MCF 10A (cell line): ENCODE measurements around the gene SMIM14. TPM values are rescaled to one million over a fixed set of nuclear protein-coding genes. Genes with fewer than 3 reads are reported as not detected.

Source experiments
- BruUV-seq: library from RNA; stranded (reverse); fragments of 400-500 nt; replicated peaks from 2 replicates; lab custom pipeline; 2021; lab: Mats Ljungman, UMichigan
- CTCF ChIA-PET: fragments of 300-600 bp; sonication (Branson Sonifier 250); formaldehyde crosslinking; extraction: SDS; loops from one replicate; lab custom pipeline; 2021; ENCODE audit warnings: antibody characterized with exemption, inconsistent platforms; lab: Yijun Ruan, JAX
- POLR2A ChIA-PET: fragments of 300-600, 350-650 bp; sonication (Branson Sonifier 250); formaldehyde crosslinking; extraction: SDS; loops from one replicate; lab custom pipeline; 2020; ENCODE audit warnings: antibody characterized with exemption, inconsistent platforms; lab: Yijun Ruan, JAX
- DNase-seq: peaks from one replicate; pipeline ENCODE4 v3.0.0-alpha.2; 2018; ENCODE audit not compliant: unreplicated experiment
- H3K27ac Mint-ChIP-seq: one replicate; pipeline ENCODE4 v1.8.0; 2022; ENCODE audit warnings: mild to moderate bottlenecking, low read depth, mixed read lengths; ENCODE audit not compliant: unreplicated experiment
- H3K27me3 Mint-ChIP-seq: one replicate; pipeline ENCODE4 v1.8.0; 2022; ENCODE audit warnings: mixed read lengths; ENCODE audit not compliant: insufficient read depth, unreplicated experiment
- H3K36me3 Mint-ChIP-seq: one replicate; pipeline ENCODE4 v1.8.0; 2022; ENCODE audit warnings: mild to moderate bottlenecking, moderate library complexity, mixed read lengths; ENCODE audit not compliant: insufficient read depth, unreplicated experiment
- H3K4me1 Mint-ChIP-seq: one replicate; pipeline ENCODE4 v1.8.0; 2022; ENCODE audit warnings: mixed read lengths; ENCODE audit not compliant: insufficient read depth, unreplicated experiment
- H3K4me3 Mint-ChIP-seq: one replicate; pipeline ENCODE4 v1.8.0; 2022; ENCODE audit warnings: mild to moderate bottlenecking, moderate library complexity, mixed read lengths; ENCODE audit not compliant: unreplicated experiment
- H3K9me3 Mint-ChIP-seq: one replicate; pipeline ENCODE4 v1.8.0; 2022; ENCODE audit warnings: mixed read lengths; ENCODE audit not compliant: unreplicated experiment
- intact Hi-C: fragments of 100-400 bp; cut with micrococcal nuclease; formaldehyde crosslinking; loops from 2 replicates; pipeline ENCODE4 v1.14.1; 2022
- total RNA-seq: library from RNA; stranded (reverse); gene quantifications from 2 replicates; pipeline ENCODE4 v1.2.3, GENCODE V29; 2022
- TF ChIP-seq, protein P1 (sequence below): fragments of 200-600 bp; IDR thresholded peaks from one replicate; pipeline ENCODE4 v1.8.0; 2022; ENCODE audit warnings: antibody characterized with exemption, mild to moderate bottlenecking; ENCODE audit not compliant: unreplicated experiment

SMIM14 gene
- total RNA-seq, 1 experiment from 2014 or later: 27.3 TPM

DNA sequence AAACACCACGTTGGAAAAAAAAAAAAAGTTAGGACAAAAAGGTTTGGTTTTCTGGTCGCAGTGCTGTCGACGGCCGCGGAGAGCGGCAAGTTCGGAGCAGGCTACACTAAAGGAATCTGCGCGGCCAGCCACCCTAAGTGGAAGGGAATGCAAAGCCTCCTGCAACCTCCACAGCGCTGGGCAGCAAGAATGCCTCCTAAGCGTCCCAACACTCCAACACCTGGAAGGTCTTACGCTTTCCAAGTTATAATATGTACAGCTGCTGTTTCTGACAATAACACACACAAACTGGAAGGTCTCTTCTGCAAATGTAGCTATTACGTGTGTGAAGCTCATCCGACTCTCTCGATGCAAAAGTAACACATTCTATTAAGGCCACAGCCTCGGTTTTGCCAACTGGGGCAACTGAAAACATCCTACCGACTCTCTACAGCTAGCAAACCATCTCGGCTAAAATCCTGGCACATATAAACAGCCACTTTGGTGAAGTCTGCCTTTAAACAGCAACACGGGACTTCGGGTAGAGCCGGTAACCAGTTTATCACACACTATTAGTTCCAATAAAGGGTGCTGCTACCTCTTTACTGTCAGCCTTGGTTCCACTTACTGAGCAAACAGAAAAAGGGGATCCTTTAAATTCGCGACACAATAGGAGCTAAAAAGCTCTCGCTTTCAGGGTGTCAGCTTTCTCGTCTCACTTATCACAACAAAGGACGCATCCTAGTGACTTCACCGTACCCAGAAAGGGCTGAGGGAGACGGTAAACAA, 895 bp downstream of the SMIM14 start:
- peaks cover 15% of the 10 kb centered on the region for H3K4me1 Mint-ChIP-seq
- intact Hi-C loops: loop anchor here (1.0 to 2.0 kb wide), 4 partner anchors 16 to 339 kb away; partner anchors contain the start of genes PDS5A and UGDH
- peak overlapping the region; percentile 87 for H3K4me3 Mint-ChIP-seq
- no peaks in the 10 kb centered on the region for H3K27me3 Mint-ChIP-seq
- peak overlapping the region; percentile 95 for H3K27ac Mint-ChIP-seq
- ChIA-PET CTCF (interaction anchor here (0.6 to 1.5 kb wide), 6 partner anchors 14 to 599 kb away, joined by 3 to 7 read pairs (median 4); no protein-coding TSS in a partner anchor), POLR2A (interaction anchor here (0.6 to 5.0 kb wide), 37 partner anchors 10 to 683 kb away, joined by 3 to 112 read pairs (median 5); partner anchors contain the start of genes LIAS, PDS5A, RFC1 and RPL9)
- TF ChIP-seq, protein P1, sequence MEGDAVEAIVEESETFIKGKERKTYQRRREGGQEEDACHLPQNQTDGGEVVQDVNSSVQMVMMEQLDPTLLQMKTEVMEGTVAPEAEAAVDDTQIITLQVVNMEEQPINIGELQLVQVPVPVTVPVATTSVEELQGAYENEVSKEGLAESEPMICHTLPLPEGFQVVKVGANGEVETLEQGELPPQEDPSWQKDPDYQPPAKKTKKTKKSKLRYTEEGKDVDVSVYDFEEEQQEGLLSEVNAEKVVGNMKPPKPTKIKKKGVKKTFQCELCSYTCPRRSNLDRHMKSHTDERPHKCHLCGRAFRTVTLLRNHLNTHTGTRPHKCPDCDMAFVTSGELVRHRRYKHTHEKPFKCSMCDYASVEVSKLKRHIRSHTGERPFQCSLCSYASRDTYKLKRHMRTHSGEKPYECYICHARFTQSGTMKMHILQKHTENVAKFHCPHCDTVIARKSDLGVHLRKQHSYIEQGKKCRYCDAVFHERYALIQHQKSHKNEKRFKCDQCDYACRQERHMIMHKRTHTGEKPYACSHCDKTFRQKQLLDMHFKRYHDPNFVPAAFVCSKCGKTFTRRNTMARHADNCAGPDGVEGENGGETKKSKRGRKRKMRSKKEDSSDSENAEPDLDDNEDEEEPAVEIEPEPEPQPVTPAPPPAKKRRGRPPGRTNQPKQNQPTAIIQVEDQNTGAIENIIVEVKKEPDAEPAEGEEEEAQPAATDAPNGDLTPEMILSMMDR: no peak
- peaks cover 10% of the 10 kb centered on the region for H3K36me3 Mint-ChIP-seq
- DNase-seq: peak; percentile 71
- H3K9me3 Mint-ChIP-seq: no peaks in the 10 kb centered on the region
- TSS peak; percentile 57 for BruUV-seq

DNA sequence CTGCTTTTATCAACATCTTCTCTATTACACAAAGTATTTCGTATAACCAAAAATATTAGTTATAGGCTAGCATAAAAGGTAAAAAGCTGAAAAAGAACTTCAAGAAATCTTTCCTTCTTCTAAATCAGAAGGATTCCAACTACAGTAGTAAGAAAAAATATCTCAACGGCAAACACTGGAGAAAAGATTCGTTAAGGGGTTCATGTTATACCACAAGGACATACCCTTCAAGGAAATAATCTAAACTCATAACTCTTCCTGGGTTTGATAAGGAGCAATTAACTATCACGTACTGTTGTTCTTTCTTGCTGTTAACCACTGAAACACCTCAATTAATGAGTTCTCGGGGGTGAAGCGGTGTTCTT, 1.5 kb downstream of the SMIM14 start:
- peak overlapping the region; percentile 87 for H3K4me3 Mint-ChIP-seq
- CTCF ChIA-PET: interaction anchor here (0.6 to 1.3 kb wide), 4 partner anchors 14 to 1114 kb away, joined by 3 to 4 read pairs (median 3); no protein-coding TSS in a partner anchor

DNA sequence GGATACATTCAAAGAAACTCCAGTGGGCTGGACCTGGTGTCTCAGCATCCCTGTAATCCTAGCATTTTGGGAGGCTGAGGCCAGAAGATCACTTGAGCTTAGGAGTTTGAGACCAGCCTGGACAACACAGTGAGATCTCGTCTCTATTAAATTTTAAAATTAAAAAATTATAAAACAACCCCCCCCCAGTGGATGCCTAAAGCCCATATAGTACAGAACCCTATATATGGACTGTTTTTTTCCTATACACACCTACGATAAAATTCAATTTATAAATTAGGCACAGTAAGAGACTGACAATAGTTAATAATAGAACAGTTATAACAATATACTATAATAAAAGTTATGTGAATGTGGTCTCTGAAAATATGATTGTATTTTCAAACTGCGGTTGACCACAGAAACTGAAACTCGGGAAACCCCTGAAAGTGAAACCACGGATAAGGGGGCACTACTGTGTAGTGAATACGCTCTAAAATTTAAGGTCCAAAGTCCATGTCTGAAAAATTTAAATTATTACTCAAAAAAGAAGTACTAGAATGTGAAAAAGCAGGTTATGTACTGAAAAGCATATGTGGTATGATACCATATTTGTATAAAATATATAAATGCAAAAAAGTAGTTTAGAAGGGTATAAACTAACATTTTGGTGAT, 2.0 kb downstream of the SMIM14 start:
- Mint-ChIP-seq H3K27ac (peak overlapping the region; percentile 95), H3K27me3 (no peaks in the 10 kb centered on the region), H3K36me3 (peaks cover 16% of the 10 kb centered on the region), H3K4me1 (peaks cover 15% of the 10 kb centered on the region), H3K9me3 (no peaks in the 10 kb centered on the region), H3K4me3 (peak overlapping the region; percentile 87)
- ChIA-PET CTCF (interaction anchor here (0.5 to 0.6 kb wide), 2 partner anchors 16 to 1115 kb away, joined by 3 read pairs; no protein-coding TSS in a partner anchor), POLR2A (interaction anchor here (1.0 to 5.0 kb wide), 9 partner anchors 15 to 178 kb away, joined by 4 to 112 read pairs (median 13); partner anchors contain the start of genes LIAS, RPL9, UBE2K and UGDH)
- intact Hi-C loops: loop anchor here (1.0 kb wide), 1 partner anchor 15 kb away; no protein-coding TSS in a partner anchor
- TF ChIP-seq, protein P1: no peak
- no TSS peak for BruUV-seq
- DNase-seq: no peak

More for the DNA sequence above, 1.5 kb downstream of the SMIM14 start:
- TF ChIP-seq, protein P1: no peak
- BruUV-seq: no TSS peak
- no peak for DNase-seq
- Mint-ChIP-seq H3K27ac (peak overlapping the region; percentile 95), H3K36me3 (peaks cover 13% of the 10 kb centered on the region), H3K9me3 (no peaks in the 10 kb centered on the region), H3K27me3 (no peaks in the 10 kb centered on the region), H3K4me1 (peaks cover 15% of the 10 kb centered on the region)
- POLR2A ChIA-PET: interaction anchor here (0.6 to 5.0 kb wide), 18 partner anchors 12 to 453 kb away, joined by 3 to 112 read pairs (median 8); partner anchors contain the start of genes LIAS, PDS5A, RPL9 and UBE2K
- intact Hi-C loops: loop anchor here (1.0 kb wide), 1 partner anchor 16 kb away; no protein-coding TSS in a partner anchor
